HepG2 (cell line): ENCODE data around the gene LRRC40. TPM values are rescaled to one million over a fixed set of nuclear protein-coding genes. Genes with fewer than 3 reads are reported as not detected.

ENCODE experiments used
- ATAC-seq: fragments of 200-7000 bp; cut with Tn5 transposase; 3 replicates; pipeline ENCODE4 v1.9.1; 2020; ENCODE audit warnings: mild to moderate bottlenecking, moderate library complexity
- BruUV-seq: library from RNA; stranded (reverse); fragments of 400-500 nt; replicated peaks from 2 replicates; lab custom pipeline; 2021; lab: Mats Ljungman, UMichigan
- CTCF ChIA-PET: fragments of 300-600 bp; formaldehyde crosslinking; extraction: SDS; loops from one replicate; lab custom pipeline; 2021; ENCODE audit warnings: low total read pairs, inconsistent platforms, low intra/inter-chr PET ratio; lab: Yijun Ruan, JAX
- POLR2A ChIA-PET: fragments of 350-600 bp; sonication (Branson Sonifier 250); formaldehyde crosslinking; loops from one replicate; lab custom pipeline; 2020; ENCODE audit warnings: antibody characterized with exemption, inconsistent platforms; lab: Yijun Ruan, JAX
- DNase-seq: peaks from one replicate; pipeline ENCODE4 v3.0.0-alpha.2; 2015; ENCODE audit warnings: low spot score
- FAIRE-seq: peaks from 3 replicates; lab custom pipeline; 2011; peaks lifted over from hg19 to GRCh38; lab: Jason Lieb, UNC
- H2AFZ ChIP-seq: one replicate; pipeline ENCODE4 v1.6.1; 2011; ENCODE audit warnings: low read length, inconsistent platforms
- H3K27ac ChIP-seq: fragments of 300-600 bp; 3 replicates; pipeline ENCODE4 v1.8.0; 2011; ENCODE audit warnings: mixed run types, mild to moderate bottlenecking, mixed read lengths, low read length, inconsistent platforms; ENCODE audit not compliant: insufficient read depth; ENCODE audit errors: extremely low read length
- H3K27me3 ChIP-seq, 2 experiments: fragments of 200-600 bp in 1 of 2; 2 replicates in 1 of 2; 3 replicates in 1 of 2; pipeline versions ENCODE4 v1.6.0 to v1.8.0; 2011; ENCODE audit warnings: low read length in 2 of 2, mild to moderate bottlenecking in 2 of 2, moderate library complexity in 2 of 2, inconsistent platforms in 1 of 2; ENCODE audit not compliant: insufficient read depth in 2 of 2, control insufficient read depth in 1 of 2
- H3K36me3 ChIP-seq, 2 experiments: fragments of 200-600 bp in 1 of 2; replicated peaks in 1 of 2; 2 replicates in 1 of 2; 3 replicates in 1 of 2; pipeline versions ENCODE4 v1.5.1 to v1.8.0; 2011; ENCODE audit warnings: low read length in 2 of 2, inconsistent platforms in 1 of 2; ENCODE audit not compliant: insufficient read depth in 2 of 2, control insufficient read depth in 1 of 2
- H3K4me1 ChIP-seq: 2 replicates; pipeline ENCODE4 v1.5.1; 2012; ENCODE audit warnings: low read length, inconsistent platforms; ENCODE audit not compliant: insufficient read depth
- H3K4me2 ChIP-seq: 2 replicates; pipeline ENCODE4 v1.6.0; 2011; ENCODE audit warnings: low read depth, low read length, inconsistent platforms
- H3K4me3 ChIP-seq, 3 experiments: fragments of 200-600 bp in 1 of 3; sonication (generic), shearing (Covaris generic) in 1 of 3; replicated peaks in 1 of 3; 2 replicates each; pipeline ENCODE4 v1.5.1; 2011 to 2016; ENCODE audit warnings: low read length in 3 of 3, inconsistent platforms in 2 of 3, low read depth in 2 of 3, mild to moderate bottlenecking in 2 of 3, control low read depth in 1 of 3, mixed read lengths in 1 of 3; ENCODE audit not compliant: insufficient read depth in 1 of 3
- H3K79me2 ChIP-seq: one replicate; pipeline ENCODE4 v1.6.1; 2011; ENCODE audit warnings: low read length, inconsistent platforms; ENCODE audit not compliant: insufficient read depth
- H3K9ac ChIP-seq: 2 replicates; pipeline ENCODE4 v1.6.0; 2011; ENCODE audit warnings: mild to moderate bottlenecking, low read depth, low read length, inconsistent platforms; ENCODE audit not compliant: insufficient read depth
- H3K9me3 ChIP-seq: 2 replicates; pipeline ENCODE4 v1.5.1; 2012; ENCODE audit warnings: mild to moderate bottlenecking, low read length
- H4K20me1 ChIP-seq: 2 replicates; pipeline ENCODE4 v1.6.0; 2011; ENCODE audit warnings: inconsistent platforms, mild to moderate bottlenecking, low read length, moderate library complexity; ENCODE audit not compliant: insufficient read depth
- BRD4 ChIP-seq: sonication (generic); formaldehyde crosslinking; IDR thresholded peaks from 2 replicates; pipeline ENCODE4 v1.4.0; 2020; ENCODE audit warnings: missing genetic modification reagents
- CBX5 ChIP-seq: sonication (generic); formaldehyde crosslinking; IDR thresholded peaks from 2 replicates; pipeline ENCODE4 v1.4.0; 2020; ENCODE audit warnings: missing genetic modification reagents, borderline replicate concordance
- HMG20B ChIP-seq: conservative IDR thresholded peaks from 2 replicates; pipeline ENCODE4 v1.6.1; 2016; ENCODE audit warnings: missing genetic modification reagents, missing compliant biosample characterization
- IKZF5 ChIP-seq: IDR thresholded peaks from 2 replicates; pipeline ENCODE4 v1.6.1; 2018; ENCODE audit warnings: missing genetic modification reagents, mild to moderate bottlenecking, missing compliant biosample characterization
- NR2F1 ChIP-seq, 2 experiments: fragments of 450-650 bp in 1 of 2; formaldehyde crosslinking in 1 of 2; IDR thresholded peaks; 2 replicates each; pipeline versions ENCODE4 v1.5.0 to v1.6.1; 2016 to 2020; ENCODE audit warnings: mild to moderate bottlenecking in 1 of 2, missing compliant biosample characterization in 1 of 2, missing genetic modification reagents in 1 of 2, moderate library complexity in 1 of 2
- ZNF207 ChIP-seq: fragments of 450-650 bp; IDR thresholded peaks from 2 replicates; pipeline ENCODE4 v1.6.1; 2016; ENCODE audit warnings: antibody characterized with exemption, borderline replicate concordance
- ZNF337 ChIP-seq: sonication (generic); formaldehyde crosslinking; IDR thresholded peaks from 2 replicates; pipeline ENCODE4 v1.5.1; 2020; ENCODE audit warnings: missing genetic modification reagents, low read depth, mild to moderate bottlenecking, borderline replicate concordance
- in situ Hi-C: cut with HindIII; loops from 2 replicates; pipeline ENCODE4 v1.10.0; 2017; ENCODE audit warnings: low pct_unique_long_range_greater_than_20kb; ENCODE audit not compliant: extremely low pct_ligation_motif_present
- intact Hi-C: fragments of 100-400 bp; cut with micrococcal nuclease; formaldehyde crosslinking; loops from one replicate; pipeline ENCODE4 v1.10.0; 2022; ENCODE audit not compliant: unreplicated experiment
- polyA plus RNA-seq, 8 experiments: library from polyadenylated mRNA; depleted of rRNA in 3 of 8; stranded (reverse) in 7 of 8; unstranded in 1 of 8; fragments of >200 nt; fragmentation: Illumina TruSeq in 4 of 8; extraction: Trizol in 4 of 8; gene quantifications; 2 replicates each; pipeline versions ENCODE4 v1.2.1 to v1.2.3, GENCODE V29; 2011 to 2016; ENCODE audit warnings: low read depth in 4 of 8, missing spikeins in 1 of 8, mixed read lengths in 1 of 8; ENCODE audit not compliant: insufficient read depth in 1 of 8
- total RNA-seq, 5 experiments: library from RNA; depleted of rRNA; stranded (reverse); fragments of >200 nt; fragmentation: Illumina TruSeq; extraction: Trizol; gene quantifications; 2 replicates each; pipeline ENCODE4 v1.2.3, GENCODE V29; 2016; ENCODE audit warnings: low read depth in 1 of 5

Gene LRRC40
- total and polyA plus RNA-seq, 2 of the 13 experiments (the other 11 are each of a cell fraction or from before 2014, with no cell fraction given), result 10.3 to 32.7 TPM

GRCh38 chr1:70247768-70248167 is 42.4 kb upstream of the LRRC40 start (continued):
- TF ChIP-seq ZNF207, result no peak

- H3K9ac ChIP-seq, result no peak overlapping the region
- POLR2A ChIA-PET, result no interaction called here
- DNase-seq (no peak), FAIRE-seq (no peak), ATAC-seq (no peak)
- peaks cover 17 to 98% of the 10 kb centered on the region in 2 experiments for H3K36me3 ChIP-seq
- no peak overlapping the region for H2AFZ ChIP-seq
- no peaks in the 10 kb centered on the region for H3K27me3 ChIP-seq
- no peaks in the 10 kb centered on the region for H3K4me1 ChIP-seq
- no peaks in the 10 kb centered on the region for H3K79me2 ChIP-seq
- H3K4me2 ChIP-seq, result no peak overlapping the region
- in situ Hi-C loops (no loop called here), intact Hi-C loops (no loop called here)
- no TSS peak for BruUV-seq
- no peak overlapping the region for H3K27ac ChIP-seq
- H3K9me3 ChIP-seq, result no peaks in the 10 kb centered on the region
- TF ChIP-seq HMG20B (CRISPR knock-in tag), result no peak
- TF ChIP-seq NR2F1 (CRISPR knock-in tag; IDR thresholded peaks at IDR 0.05), result no peak
- TF ChIP-seq BRD4 (CRISPR knock-in tag), result no peak
- no peak for TF ChIP-seq CBX5 (CRISPR knock-in tag)
- TF ChIP-seq IKZF5, result no peak
- TF ChIP-seq ZNF337, result no peak
- H3K4me3 ChIP-seq, result no peak overlapping the region
- CTCF ChIA-PET, result no interaction called here
- peaks cover 20% of the 10 kb centered on the region; the same call in 1 of the 2 replicates for H4K20me1 ChIP-seq
Observed at GRCh38 chr1:70247122-70247521, 41.7 kb upstream of the LRRC40 start.
